Spleen (tissue), 11 donors: ENCODE measurements around the gene RFX2. TPM values are rescaled to one million over a fixed set of nuclear protein-coding genes. Genes with fewer than 3 reads are reported as not detected.

Source experiments
- DNase-seq: peaks from one replicate; pipeline ENCODE4 v3.0.0-alpha.2; 2020
- H3K27ac ChIP-seq, 8 donors: fragments of 200-600 bp; sonication (generic) in 7 of 8; 1 replicate in 4 of 8; 2 replicates in 4 of 8; pipeline versions ENCODE4 v1.5.0 to v1.8.0; 2016 to 2021; ENCODE audit warnings: inconsistent platforms in 4 of 8, mild to moderate bottlenecking in 4 of 8, moderate library complexity in 1 of 8
- H3K27me3 ChIP-seq, 7 donors: fragments of 200-600 bp; sonication (generic) in 6 of 7; replicated peaks in 1 of 7; 1 replicate in 4 of 7; 2 replicates in 3 of 7; pipeline versions ENCODE4 v1.5.0 to v1.8.0; 2016 to 2021; ENCODE audit warnings: inconsistent platforms in 3 of 7, mild to moderate bottlenecking in 1 of 7
- H3K36me3 ChIP-seq, 6 donors: fragments of 200-600 bp; sonication (generic) in 5 of 6; 1 replicate in 4 of 6; 2 replicates in 2 of 6; pipeline versions ENCODE4 v1.5.0 to v1.8.0; 2016 to 2021; ENCODE audit warnings: inconsistent platforms in 2 of 6
- H3K4me1 ChIP-seq, 6 donors: fragments of 200-600 bp; sonication (generic) in 5 of 6; 1 replicate in 3 of 6; 2 replicates in 3 of 6; pipeline versions ENCODE4 v1.5.0 to v1.8.0; 2016 to 2021; ENCODE audit warnings: inconsistent platforms in 3 of 6
- H3K4me3 ChIP-seq, 8 donors: fragments of 200-600 bp; sonication (generic) in 7 of 8; 1 replicate in 4 of 8; 2 replicates in 4 of 8; pipeline versions ENCODE4 v1.5.0 to v1.8.0; 2016 to 2021; ENCODE audit warnings: inconsistent platforms in 4 of 8, mild to moderate bottlenecking in 4 of 8, moderate library complexity in 2 of 8
- H3K9me3 ChIP-seq, 8 donors: fragments of 200-600 bp; sonication (generic) in 7 of 8; 1 replicate in 4 of 8; 2 replicates in 4 of 8; pipeline versions ENCODE4 v1.5.0 to v1.8.0; 2016 to 2021; ENCODE audit warnings: inconsistent platforms in 4 of 8
- POLR2A ChIP-seq, 3 donors: fragments of 450-650 bp; IDR thresholded peaks; one replicate each; pipeline ENCODE4 v1.5.1; 2017; ENCODE audit warnings: antibody characterized with exemption in 3 of 3, mild to moderate bottlenecking in 1 of 3
- POLR2AphosphoS5 ChIP-seq, 3 donors: sonication (generic); formaldehyde crosslinking; IDR thresholded peaks; one replicate each; pipeline ENCODE4 v1.5.1; 2017; ENCODE audit warnings: antibody characterized with exemption in 3 of 3
- WGBS, 5 donors: extraction: QIAGEN DNeasy Blood & Tissue Kit in 3 of 5; methylation state at CpG; one replicate each; pipeline versions ENCODE4 v1.1.5 to v1.1.7; 2013 to 2018; 5-methylcytosine and 5-hydroxymethylcytosine counted together
- intact Hi-C: fragments of 100-400 bp; cut with DNase I; formaldehyde crosslinking; loops from one replicate; pipeline ENCODE4 v1.15.0; 2023; ENCODE audit warnings: low total_unique reads
- polyA plus RNA-seq, 3 donors: library from polyadenylated mRNA; stranded (reverse); fragments of 200-250 nt; gene quantifications; one replicate each; pipeline ENCODE4 v1.2.1, GENCODE V29; 2013
- total RNA-seq, 7 donors: library from RNA; depleted of rRNA in 3 of 7; stranded (reverse); fragments of >200 nt in 3 of 7; fragmentation: NEBNext Ultra II Directional in 4 of 7; extraction: Animal tissue kit (Norgen Biotek cat#: 25700) in 4 of 7; gene quantifications; one replicate each; pipeline versions ENCODE4 v1.1.0 to v1.2.1, GENCODE V29; 2016 to 2021
- TF ChIP-seq, protein P1 (sequence below), 11 experiments: fragments of 200-600 bp in 7 of 11; fragments of 450-650 bp in 4 of 11; sonication (generic) in 4 of 11; IDR thresholded peaks in 8 of 11; conservative IDR thresholded peaks in 3 of 11; 1 replicate in 7 of 11; 2 replicates in 4 of 11; pipeline versions ENCODE4 v1.4.0 to v1.8.0; 2016 to 2021; ENCODE audit warnings: antibody characterized with exemption in 11 of 11, inconsistent platforms in 4 of 11, mild to moderate bottlenecking in 1 of 11
- donor health status: healthy with polysubstance abuse.
- donor health status: DM: no; HTN: no; CAD: no; lungs with moderate emphysema.
- donor health status: DM: no; HTN: no; CAD: no.
- donor health status: Bipolar disorder and iron deficiency.
- donor health status: healthy.
- donor health status: DM: no; HTN: no; CAD: no.
- donor health status: DM: yes; HTN: yes; CAD: no.

RFX2 gene
- total and polyA plus RNA-seq, 10 donors, result 1.1 to 15.8 (median 7.8) TPM

DNA sequence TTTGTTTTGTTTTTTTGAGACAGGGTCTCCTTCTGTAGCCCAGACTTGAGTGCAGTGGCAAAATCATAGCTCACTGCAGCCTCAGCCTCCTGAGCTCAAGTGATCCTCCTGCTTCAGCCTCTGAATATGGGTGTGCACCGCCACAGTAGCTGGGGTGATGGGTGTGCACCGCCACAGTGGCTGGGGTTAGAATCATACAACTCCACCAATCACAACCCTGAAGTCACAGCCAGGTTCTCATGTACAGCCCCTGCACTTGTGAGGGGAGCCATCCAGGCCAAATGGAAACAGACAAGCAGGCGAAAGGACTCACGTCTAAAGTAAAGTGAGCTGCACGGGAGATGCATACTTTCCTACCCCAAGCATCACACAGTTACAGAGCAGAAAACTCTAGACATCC, 69.2 kb downstream of the RFX2 start:
- H3K36me3 ChIP-seq, result peaks cover 0 to 38% (median 0%) of the 10 kb centered on the region in 6 donors
- no peaks in the 10 kb centered on the region for H3K9me3 ChIP-seq
- no peaks in the 10 kb centered on the region for H3K27me3 ChIP-seq
- DNase-seq, result no peak
- 93 to 99% (median 94%) methylated on average over 5 of the region's 5 CpGs for WGBS, 5 donors
- no peak overlapping the region for H3K4me3 ChIP-seq
- H3K27ac ChIP-seq, result no peak overlapping the region
- intact Hi-C loops, result no loop called here
- H3K4me1 ChIP-seq, result no peaks in the 10 kb centered on the region
- TF ChIP-seq POLR2AphosphoS5 (IDR thresholded peaks at IDR 0.05) (no peak), POLR2A (IDR thresholded peaks at IDR 0.05) (no peak)
- TF ChIP-seq, protein P1, sequence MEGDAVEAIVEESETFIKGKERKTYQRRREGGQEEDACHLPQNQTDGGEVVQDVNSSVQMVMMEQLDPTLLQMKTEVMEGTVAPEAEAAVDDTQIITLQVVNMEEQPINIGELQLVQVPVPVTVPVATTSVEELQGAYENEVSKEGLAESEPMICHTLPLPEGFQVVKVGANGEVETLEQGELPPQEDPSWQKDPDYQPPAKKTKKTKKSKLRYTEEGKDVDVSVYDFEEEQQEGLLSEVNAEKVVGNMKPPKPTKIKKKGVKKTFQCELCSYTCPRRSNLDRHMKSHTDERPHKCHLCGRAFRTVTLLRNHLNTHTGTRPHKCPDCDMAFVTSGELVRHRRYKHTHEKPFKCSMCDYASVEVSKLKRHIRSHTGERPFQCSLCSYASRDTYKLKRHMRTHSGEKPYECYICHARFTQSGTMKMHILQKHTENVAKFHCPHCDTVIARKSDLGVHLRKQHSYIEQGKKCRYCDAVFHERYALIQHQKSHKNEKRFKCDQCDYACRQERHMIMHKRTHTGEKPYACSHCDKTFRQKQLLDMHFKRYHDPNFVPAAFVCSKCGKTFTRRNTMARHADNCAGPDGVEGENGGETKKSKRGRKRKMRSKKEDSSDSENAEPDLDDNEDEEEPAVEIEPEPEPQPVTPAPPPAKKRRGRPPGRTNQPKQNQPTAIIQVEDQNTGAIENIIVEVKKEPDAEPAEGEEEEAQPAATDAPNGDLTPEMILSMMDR (IDR thresholded peaks at IDR 0.05 in 8 of 11, conservative IDR thresholded peaks at IDR 0.05 in 3 of 11), result no peak

GRCh38 chr19:6039566-6040225, 70.6 kb downstream of the RFX2 start:
- no peak overlapping the region for H3K4me3 ChIP-seq
- no peaks in the 10 kb centered on the region for H3K9me3 ChIP-seq
- no peak for DNase-seq
- no peaks in the 10 kb centered on the region for H3K4me1 ChIP-seq
- intact Hi-C loops, result no loop called here
- no peak overlapping the region for H3K27ac ChIP-seq
- no peak for TF ChIP-seq POLR2AphosphoS5 (IDR thresholded peaks at IDR 0.05)
- TF ChIP-seq, protein P1 (IDR thresholded peaks at IDR 0.05 in 8 of 11, conservative IDR thresholded peaks at IDR 0.05 in 3 of 11), result no peak
- no peak for TF ChIP-seq POLR2A (IDR thresholded peaks at IDR 0.05)
- peaks cover 0 to 47% (median 0%) of the 10 kb centered on the region in 6 donors for H3K36me3 ChIP-seq
- WGBS, 5 donors, result 78 to 91% (median 89%) methylated on average over 30 to 31 of the region's 31 CpGs
- H3K27me3 ChIP-seq, result no peaks in the 10 kb centered on the region

- Histone ChIP-seq H3K9me3 (no peaks in the 10 kb centered on the region), H3K36me3 (peaks cover 0 to 44% (median 0%) of the 10 kb centered on the region in 6 donors), H3K4me3 (no peak overlapping the region), H3K4me1 (no peaks in the 10 kb centered on the region), H3K27ac (no peak overlapping the region), H3K27me3 (no peaks in the 10 kb centered on the region)
- WGBS, 5 donors, result 59 to 72% (median 68%) methylated on average over 5 of the region's 5 CpGs
- intact Hi-C loops, result no loop called here
- no peak for DNase-seq
- TF ChIP-seq, protein P1 (IDR thresholded peaks at IDR 0.05 in 8 of 11, conservative IDR thresholded peaks at IDR 0.05 in 3 of 11), result no peak
- TF ChIP-seq POLR2A (IDR thresholded peaks at IDR 0.05) (no peak), POLR2AphosphoS5 (IDR thresholded peaks at IDR 0.05) (no peak)
These were observed 71.5 kb downstream of the RFX2 start for GRCh38 chr19:6038634-6039405.

DNA sequence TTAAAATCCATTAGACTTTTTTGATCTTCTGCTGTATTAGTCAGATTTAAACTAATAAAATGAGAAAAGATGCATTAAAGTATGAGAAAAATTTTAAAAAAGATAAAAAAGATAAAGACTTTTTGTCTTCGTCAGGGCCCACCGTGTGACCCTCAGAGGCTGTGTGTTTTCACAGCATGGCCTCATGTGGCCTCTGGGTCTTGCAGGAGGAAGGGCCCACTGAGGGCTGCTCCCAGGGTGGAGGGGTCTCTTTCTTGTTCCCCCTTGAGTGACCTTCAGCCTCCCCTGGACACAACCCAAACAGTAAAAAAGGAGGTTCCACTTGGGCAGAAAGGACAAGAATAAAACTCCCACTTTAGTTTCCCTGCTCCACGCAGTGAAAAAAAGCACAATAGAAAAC, 75.3 kb downstream of the RFX2 start:
- intact Hi-C loops, result no loop called here
- Histone ChIP-seq H3K27me3 (no peaks in the 10 kb centered on the region), H3K4me3 (no peak overlapping the region), H3K36me3 (peaks cover 0 to 21% (median 0%) of the 10 kb centered on the region in 6 donors), H3K4me1 (no peaks in the 10 kb centered on the region), H3K27ac (no peak overlapping the region), H3K9me3 (no peaks in the 10 kb centered on the region)
- DNase-seq, result no peak
- TF ChIP-seq POLR2A (IDR thresholded peaks at IDR 0.05) (no peak), POLR2AphosphoS5 (IDR thresholded peaks at IDR 0.05) (no peak)
- TF ChIP-seq, protein P1 (IDR thresholded peaks at IDR 0.05 in 8 of 11, conservative IDR thresholded peaks at IDR 0.05 in 3 of 11), result no peak
- 87 to 97% (median 95%) methylated on average over 3 of the region's 3 CpGs for whole genome bisulfite sequencing, 5 donors
